Trophoblast cell (in vitro differentiated cells and primary cell): ENCODE results near the gene P2RY2.
A peak's percentile ranks its signal among the peaks of the same experiment; 100 is the strongest.

Experiments used
- DNase-seq, 2 donors: peaks; one replicate each; pipeline ENCODE4 v3.0.0-alpha.2; 2016
- H2AFZ ChIP-seq: 2 replicates; pipeline ENCODE4 v1.6.1; 2013; ENCODE audit warnings: low read length, moderate library complexity, mild to moderate bottlenecking; ENCODE audit not compliant: insufficient read depth, poor library complexity
- H2AK5ac ChIP-seq: 2 replicates; pipeline ENCODE4 v1.6.1; 2013; ENCODE audit warnings: mild to moderate bottlenecking, low read length
- H2BK120ac ChIP-seq: 2 replicates; pipeline ENCODE4 v1.6.1; 2013; ENCODE audit warnings: low read length, mild to moderate bottlenecking, moderate library complexity; ENCODE audit not compliant: insufficient read depth, poor library complexity
- H2BK12ac ChIP-seq: 2 replicates; pipeline ENCODE4 v1.6.1; 2013; ENCODE audit warnings: mild to moderate bottlenecking, low read length, moderate library complexity
- H2BK5ac ChIP-seq: 2 replicates; pipeline ENCODE4 v1.6.1; 2013; ENCODE audit warnings: low read length, low read depth, moderate library complexity, mild to moderate bottlenecking; ENCODE audit not compliant: poor library complexity
- H3K14ac ChIP-seq: 2 replicates; pipeline ENCODE4 v1.6.1; 2013; ENCODE audit warnings: mild to moderate bottlenecking, low read length
- H3K18ac ChIP-seq: 2 replicates; pipeline ENCODE4 v1.6.1; 2013; ENCODE audit warnings: mild to moderate bottlenecking, low read length
- H3K23ac ChIP-seq: 2 replicates; pipeline ENCODE4 v1.6.1; 2013; ENCODE audit warnings: low read length
- H3K27ac ChIP-seq: 2 replicates; pipeline ENCODE4 v1.5.1; 2013; ENCODE audit warnings: low read depth, mild to moderate bottlenecking, inconsistent platforms, low read length, moderate library complexity
- H3K27me3 ChIP-seq: 2 replicates; pipeline ENCODE4 v1.6.1; 2013; ENCODE audit warnings: inconsistent platforms, mild to moderate bottlenecking, low read length, moderate library complexity; ENCODE audit not compliant: insufficient read depth
- H3K36me3 ChIP-seq, 2 experiments: 1 replicate in 1 of 2; 2 replicates in 1 of 2; pipeline ENCODE4 v1.6.1; 2013; ENCODE audit warnings: low read length in 2 of 2, mild to moderate bottlenecking in 2 of 2, moderate library complexity in 1 of 2; ENCODE audit not compliant: insufficient read depth in 2 of 2, control insufficient read depth in 1 of 2
- H3K4ac ChIP-seq: 2 replicates; pipeline ENCODE4 v1.6.1; 2013; ENCODE audit warnings: low read depth, mild to moderate bottlenecking, low read length, moderate library complexity
- H3K4me1 ChIP-seq, 2 experiments: 1 replicate in 1 of 2; 2 replicates in 1 of 2; pipeline ENCODE4 v1.6.1; 2013; ENCODE audit warnings: low read length in 2 of 2, mild to moderate bottlenecking in 2 of 2, moderate library complexity in 1 of 2; ENCODE audit not compliant: insufficient read depth in 2 of 2, control insufficient read depth in 1 of 2
- H3K4me2 ChIP-seq: 2 replicates; pipeline ENCODE4 v1.6.1; 2013; ENCODE audit warnings: inconsistent platforms, mild to moderate bottlenecking, low read length, moderate library complexity
- H3K4me3 ChIP-seq: 2 replicates; pipeline ENCODE4 v1.5.1; 2013; ENCODE audit warnings: mild to moderate bottlenecking, low read depth, low read length, inconsistent platforms
- H3K79me1 ChIP-seq: one replicate; pipeline ENCODE4 v1.6.1; 2013; ENCODE audit warnings: low read length
- H3K79me2 ChIP-seq: 2 replicates; pipeline ENCODE4 v1.6.1; 2013; ENCODE audit warnings: low read length, mild to moderate bottlenecking; ENCODE audit not compliant: control insufficient read depth, insufficient read depth, poor library complexity
- H3K9ac ChIP-seq: 2 replicates; pipeline ENCODE4 v1.6.1; 2013; ENCODE audit warnings: mild to moderate bottlenecking, low read length
- H3K9me3 ChIP-seq: 2 replicates; pipeline ENCODE4 v1.6.1; 2013; ENCODE audit warnings: low read depth, mild to moderate bottlenecking, control low read depth, inconsistent platforms, low read length; ENCODE audit not compliant: insufficient read depth
- H4K12ac ChIP-seq: 2 replicates; pipeline ENCODE4 v1.6.1; 2013; ENCODE audit warnings: low read depth, mild to moderate bottlenecking, low read length, moderate library complexity
- H4K8ac ChIP-seq: 2 replicates; pipeline ENCODE4 v1.6.1; 2013; ENCODE audit warnings: low read depth, mild to moderate bottlenecking, low read length, moderate library complexity
- H4K91ac ChIP-seq: one replicate; pipeline ENCODE4 v1.6.1; 2013; ENCODE audit warnings: low read depth, mild to moderate bottlenecking, low read length, moderate library complexity
- WGBS: extraction: QIAGEN DNeasy Blood & Tissue Kit; methylation state at CpG from one replicate; pipeline ENCODE4 v1.1.7; 2013; ENCODE audit warnings: missing lambda C conversion rate; ENCODE audit not compliant: insufficient read length, insufficient coverage; ENCODE audit errors: extremely low coverage; 5-methylcytosine and 5-hydroxymethylcytosine counted together

The P2RY2 gene

DNA sequence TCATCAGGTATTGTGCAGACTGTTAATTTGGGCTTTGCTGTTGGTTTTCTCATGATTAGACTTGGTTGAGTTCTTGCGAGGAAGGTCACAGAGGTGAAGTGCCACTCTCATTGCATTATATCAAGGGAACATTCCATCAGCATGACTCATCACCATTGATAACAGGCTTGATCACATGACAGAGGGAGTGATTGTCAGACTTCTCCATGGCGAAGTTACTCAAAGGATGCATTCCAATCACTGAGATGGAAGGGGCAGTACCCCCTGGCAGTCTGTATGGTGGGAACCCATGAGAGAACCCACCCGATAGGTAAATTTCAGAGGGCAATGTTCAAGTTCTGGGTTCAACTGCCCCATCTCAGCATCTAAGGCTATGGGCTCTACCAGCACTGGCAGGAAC, 19.4 kb upstream of the P2RY2 start:
- H3K9ac ChIP-seq, result no peak overlapping the region
- no peak overlapping the region for H2BK5ac ChIP-seq
- H3K36me3 ChIP-seq, result no peaks in the 10 kb centered on the region
- H3K23ac ChIP-seq, result no peak overlapping the region
- no peaks in the 10 kb centered on the region for H3K27me3 ChIP-seq
- H3K79me2 ChIP-seq, result no peaks in the 10 kb centered on the region
- no peak overlapping the region for H3K4ac ChIP-seq
- H3K18ac ChIP-seq, result no peak overlapping the region
- H2AK5ac ChIP-seq, result peak overlapping the region; percentile 48
- H4K91ac ChIP-seq, result no peak overlapping the region
- no peaks in the 10 kb centered on the region for H3K9me3 ChIP-seq
- WGBS, result no CpG with 5 or more reads among the region's 3 CpGs
- H3K4me3 ChIP-seq, result no peak overlapping the region
- H3K27ac ChIP-seq, result no peak overlapping the region
- H3K4me1 ChIP-seq, result peaks cover 41 to 44% of the 10 kb centered on the region in 2 experiments
- H2BK12ac ChIP-seq, result peak overlapping the region; percentile 38
- H3K79me1 ChIP-seq, result peaks cover 12% of the 10 kb centered on the region
- peak in 1 of 2 donors; percentile 60 for DNase-seq
- no peak overlapping the region for H3K14ac ChIP-seq
- H4K8ac ChIP-seq, result no peak overlapping the region
- no peak overlapping the region for H3K4me2 ChIP-seq
- H4K12ac ChIP-seq, result no peak overlapping the region
- H2AFZ ChIP-seq, result no peak overlapping the region
- H2BK120ac ChIP-seq, result no peak overlapping the region

DNA sequence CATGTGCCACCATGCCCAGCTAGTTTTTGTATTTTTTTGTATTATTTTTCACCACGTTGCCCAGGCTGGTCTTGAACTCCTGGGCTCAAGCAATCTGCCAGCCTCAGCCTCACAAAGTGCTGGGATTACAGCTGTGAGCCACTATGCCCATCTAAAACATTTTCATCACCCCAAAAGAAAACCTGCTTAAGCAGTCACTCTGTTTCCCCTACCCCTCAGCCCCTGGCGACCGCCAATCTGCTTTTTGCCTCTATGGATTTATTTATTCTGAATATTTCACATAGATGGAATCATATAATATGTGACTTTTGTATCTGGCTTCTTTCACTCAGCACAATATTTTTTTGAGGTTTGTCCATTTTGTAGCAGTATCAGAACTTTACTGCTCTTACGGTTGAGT, 18.6 kb upstream of the P2RY2 start:
- no peak overlapping the region for H4K12ac ChIP-seq
- no CpG with 5 or more reads among the region's 4 CpGs for WGBS
- peaks cover 35 to 38% of the 10 kb centered on the region in 2 experiments for H3K4me1 ChIP-seq
- H4K91ac ChIP-seq, result no peak overlapping the region
- no peak for DNase-seq
- no peak overlapping the region for H2BK12ac ChIP-seq
- no peaks in the 10 kb centered on the region for H3K9me3 ChIP-seq
- H3K4me2 ChIP-seq, result no peak overlapping the region
- H2AK5ac ChIP-seq, result no peak overlapping the region
- no peaks in the 10 kb centered on the region for H3K27me3 ChIP-seq
- no peak overlapping the region for H3K18ac ChIP-seq
- H3K4me3 ChIP-seq, result no peak overlapping the region
- H2BK5ac ChIP-seq, result no peak overlapping the region
- H3K27ac ChIP-seq, result no peak overlapping the region
- no peak overlapping the region for H3K4ac ChIP-seq
- no peaks in the 10 kb centered on the region for H3K36me3 ChIP-seq
- no peak overlapping the region for H2BK120ac ChIP-seq
- H3K79me1 ChIP-seq, result peaks cover 9% of the 10 kb centered on the region
- H3K79me2 ChIP-seq, result no peaks in the 10 kb centered on the region
- H3K9ac ChIP-seq, result no peak overlapping the region
- H2AFZ ChIP-seq, result no peak overlapping the region
- H3K14ac ChIP-seq, result no peak overlapping the region
- no peak overlapping the region for H3K23ac ChIP-seq
- no peak overlapping the region for H4K8ac ChIP-seq

DNA sequence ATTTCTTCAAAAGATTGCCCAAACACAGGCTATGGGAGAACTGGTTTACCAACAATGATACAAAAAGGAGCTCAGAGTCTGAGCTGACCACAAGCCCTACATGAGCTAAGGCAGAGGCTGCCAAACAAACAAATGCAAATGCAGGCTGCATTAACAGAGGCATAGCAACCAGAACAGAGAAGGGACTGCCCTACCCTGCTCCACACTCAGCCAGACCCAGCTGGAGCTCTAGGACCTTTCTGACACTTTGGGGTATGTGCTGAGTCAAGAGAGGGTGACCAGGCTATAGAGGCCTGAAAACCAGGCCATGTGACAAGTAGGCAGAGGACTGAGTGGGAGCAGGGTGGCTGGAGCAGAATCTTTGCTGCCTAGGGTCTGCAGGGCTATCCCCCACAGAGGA, 17.8 kb upstream of the P2RY2 start:
- Histone ChIP-seq H3K79me2 (no peaks in the 10 kb centered on the region), H2BK5ac (no peak overlapping the region), H3K4ac (peak overlapping the region; percentile 6), H3K4me2 (no peak overlapping the region), H2BK12ac (peak overlapping the region; percentile 27), H3K27ac (peak overlapping the region; percentile 4), H4K91ac (peak overlapping the region; percentile 15), H3K9me3 (no peaks in the 10 kb centered on the region), H2AFZ (peak overlapping the region; percentile 47), H3K18ac (peak overlapping the region; percentile 13), H3K14ac (peak overlapping the region; percentile 3), H4K12ac (no peak overlapping the region), H3K4me1 (peaks cover 28 to 30% of the 10 kb centered on the region in 2 experiments), H3K27me3 (no peaks in the 10 kb centered on the region), H4K8ac (peak overlapping the region; percentile 25), H3K36me3 (no peaks in the 10 kb centered on the region), H3K9ac (no peak overlapping the region), H3K79me1 (peaks cover 4% of the 10 kb centered on the region), H2AK5ac (peak overlapping the region; percentile 15), H3K4me3 (no peak overlapping the region), H3K23ac (no peak overlapping the region), H2BK120ac (no peak overlapping the region)
- DNase-seq, result peak in 1 of 2 donors; percentile 9

DNA sequence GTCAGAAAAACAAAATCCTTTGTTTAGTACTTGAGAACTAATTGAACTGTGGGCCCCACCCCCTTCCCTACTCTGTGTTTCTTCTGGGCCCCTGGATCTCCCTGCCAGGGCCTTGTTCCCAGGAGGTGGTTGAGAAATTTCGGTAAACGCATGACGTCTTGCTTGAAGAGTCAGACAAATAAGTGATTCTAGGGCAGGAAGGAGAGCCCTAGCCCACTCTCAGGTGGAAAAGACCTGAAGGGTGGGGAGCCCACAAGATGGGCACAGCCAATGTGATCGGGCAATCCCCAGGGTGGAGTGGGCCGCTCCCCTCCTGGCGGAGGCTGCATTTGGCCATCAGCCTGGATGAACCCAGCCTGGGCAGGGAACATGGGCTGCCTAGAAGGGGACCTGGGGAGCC, 16.8 kb upstream of the P2RY2 start:
- no peak overlapping the region for H4K12ac ChIP-seq
- H2BK120ac ChIP-seq, result peak overlapping the region; percentile 18
- no peak overlapping the region for H4K8ac ChIP-seq
- WGBS, result no CpG with 5 or more reads among the region's 6 CpGs
- H3K9ac ChIP-seq, result no peak overlapping the region
- no peak for DNase-seq
- no peak overlapping the region for H3K23ac ChIP-seq
- no peak overlapping the region for H3K4me3 ChIP-seq
- no peak overlapping the region for H2AK5ac ChIP-seq
- H3K27ac ChIP-seq, result no peak overlapping the region
- H3K9me3 ChIP-seq, result no peaks in the 10 kb centered on the region
- peaks cover 1% of the 10 kb centered on the region for H3K79me1 ChIP-seq
- H2BK5ac ChIP-seq, result no peak overlapping the region
- peak overlapping the region; percentile 16 for H2BK12ac ChIP-seq
- no peak overlapping the region for H2AFZ ChIP-seq
- H4K91ac ChIP-seq, result peak overlapping the region; percentile 49
- no peak overlapping the region for H3K4me2 ChIP-seq
- H3K36me3 ChIP-seq, result no peaks in the 10 kb centered on the region
- no peak overlapping the region for H3K4ac ChIP-seq
- H3K27me3 ChIP-seq, result no peaks in the 10 kb centered on the region
- H3K14ac ChIP-seq, result no peak overlapping the region
- H3K4me1 ChIP-seq, result peaks cover 23 to 24% of the 10 kb centered on the region in 2 experiments
- no peaks in the 10 kb centered on the region for H3K79me2 ChIP-seq
- H3K18ac ChIP-seq, result no peak overlapping the region
